ENCODE results near the gene TCF20. TPM values are rescaled to one million over a fixed set of nuclear protein-coding genes. Genes with fewer than 3 reads are reported as not detected.
A peak's percentile ranks its signal among the peaks of the same experiment; 100 is the strongest.

Gene TCF20
- total and polyA plus RNA-seq, 9 donors, result 6.7 to 15.6 (median 10.4) TPM

DNA sequence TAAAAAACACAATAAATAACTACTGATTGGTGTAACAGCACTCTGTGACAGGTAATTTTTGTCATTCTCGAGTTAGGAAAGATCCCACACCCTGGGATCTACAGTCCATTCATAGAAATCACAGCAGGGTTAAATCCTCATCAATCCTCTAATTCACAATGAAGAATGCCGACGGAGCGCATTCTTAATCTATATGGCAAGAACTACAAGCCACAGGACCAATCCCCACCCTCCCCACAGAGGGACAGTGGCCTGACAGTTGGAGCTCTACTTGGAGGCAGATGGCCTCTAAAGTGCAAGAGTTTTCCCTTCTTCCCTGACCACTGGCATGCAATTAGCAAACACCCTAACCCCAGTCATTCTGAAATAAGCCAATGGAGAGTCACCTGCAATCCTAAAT lies 34.2 kb downstream of the TCF20 start:
- WGBS (ENCODE audit: insufficient coverage), result 100% methylated on average over 4 of the region's 4 CpGs
- Histone ChIP-seq H3K27ac (ENCODE audit: low read length) (no peak overlapping the region), H3K4me3 (ENCODE audit: low read length) (no peak overlapping the region), H3K36me3 (ENCODE audit: control insufficient read depth, insufficient read depth, low read length) (no peaks in the 10 kb centered on the region), H3K9me3 (replicated peaks; ENCODE audit: control insufficient read depth, low read depth, low read length) (peaks cover 14% of the 10 kb centered on the region), H3K27me3 (ENCODE audit: control insufficient read depth, insufficient read depth, low read length) (no peaks in the 10 kb centered on the region), H3K4me1 (ENCODE audit: control insufficient read depth, insufficient read depth, low read length) (no peaks in the 10 kb centered on the region)
- DNase-seq, result no peak

DNA sequence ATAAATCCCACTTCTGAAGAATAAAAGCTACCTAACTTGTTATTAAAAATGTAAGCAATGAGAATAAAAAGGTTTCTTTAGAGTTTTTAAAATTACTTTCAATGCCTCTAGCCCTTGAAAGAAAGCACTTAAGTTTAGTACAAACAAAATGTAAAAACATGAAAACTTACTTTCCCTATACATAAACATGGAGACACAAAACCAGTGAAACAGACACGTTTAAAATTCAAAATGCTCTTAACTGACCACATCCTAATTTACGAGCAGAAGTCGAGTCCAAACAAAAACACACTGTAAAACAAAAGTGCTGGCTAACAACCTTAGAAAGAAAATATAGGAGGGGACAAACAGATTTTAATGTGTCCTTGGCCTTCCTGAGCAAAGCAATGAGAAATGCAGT lies 36.6 kb downstream of the TCF20 start:
- H3K27me3 ChIP-seq (ENCODE audit: control insufficient read depth, insufficient read depth, low read length), result no peaks in the 10 kb centered on the region
- no peaks in the 10 kb centered on the region for H3K36me3 ChIP-seq (ENCODE audit: control insufficient read depth, insufficient read depth, low read length)
- no peak overlapping the region for H3K27ac ChIP-seq (ENCODE audit: low read length)
- no CpG with 5 or more reads among the region's 3 CpGs for WGBS (ENCODE audit: insufficient coverage)
- no peak for DNase-seq
- H3K4me3 ChIP-seq (ENCODE audit: low read length), result no peak overlapping the region
- peaks cover 14% of the 10 kb centered on the region for H3K9me3 ChIP-seq (replicated peaks; ENCODE audit: control insufficient read depth, low read depth, low read length)
- H3K4me1 ChIP-seq (ENCODE audit: control insufficient read depth, insufficient read depth, low read length), result peaks cover 1% of the 10 kb centered on the region

DNA sequence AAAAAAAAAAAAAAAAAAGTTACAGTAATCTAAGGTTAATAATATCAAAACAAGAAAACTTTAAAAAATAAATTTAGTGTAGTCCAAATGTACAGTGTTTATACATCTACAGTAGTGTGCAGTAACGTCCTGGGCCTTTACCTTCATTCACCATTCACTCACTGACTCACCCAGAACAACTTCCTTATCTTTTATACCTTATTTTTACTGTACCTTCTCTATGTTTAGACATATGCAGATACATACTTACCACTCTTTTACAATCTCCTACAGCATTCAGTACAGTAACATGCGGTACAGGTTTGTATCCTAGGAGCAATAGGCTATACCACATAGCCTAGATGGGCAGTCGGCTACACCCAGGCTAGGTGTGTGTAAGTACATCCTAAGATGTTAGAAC lies 38.5 kb downstream of the TCF20 start:
- Histone ChIP-seq H3K36me3 (ENCODE audit: control insufficient read depth, insufficient read depth, low read length) (no peaks in the 10 kb centered on the region), H3K9me3 (replicated peaks; ENCODE audit: control insufficient read depth, low read depth, low read length) (no peaks in the 10 kb centered on the region), H3K4me3 (ENCODE audit: low read length) (no peak overlapping the region), H3K4me1 (ENCODE audit: control insufficient read depth, insufficient read depth, low read length) (peaks cover 5% of the 10 kb centered on the region), H3K27ac (ENCODE audit: low read length) (no peak overlapping the region), H3K27me3 (ENCODE audit: control insufficient read depth, insufficient read depth, low read length) (no peaks in the 10 kb centered on the region)
- 67% methylated on average over 1 of the region's 3 CpGs for WGBS (ENCODE audit: insufficient coverage)
- no peak for DNase-seq

GRCh38 chr22:42229455-42230149 lies 40.9 kb downstream of the TCF20 start:
- peaks cover 5% of the 10 kb centered on the region for H3K4me1 ChIP-seq (ENCODE audit: control insufficient read depth, insufficient read depth, low read length)
- no peaks in the 10 kb centered on the region for H3K27me3 ChIP-seq (ENCODE audit: control insufficient read depth, insufficient read depth, low read length)
- WGBS (ENCODE audit: insufficient coverage), result 20% methylated on average over 3 of the region's 6 CpGs
- no peak overlapping the region for H3K4me3 ChIP-seq (ENCODE audit: low read length)
- H3K36me3 ChIP-seq (ENCODE audit: control insufficient read depth, insufficient read depth, low read length), result no peaks in the 10 kb centered on the region
- peak overlapping the region; percentile 23 for H3K27ac ChIP-seq (ENCODE audit: low read length)
- peak; percentile 91 for DNase-seq
- no peaks in the 10 kb centered on the region for H3K9me3 ChIP-seq (replicated peaks; ENCODE audit: control insufficient read depth, low read depth, low read length)

GRCh38 chr22:42228483-42228882 lies 42.0 kb downstream of the TCF20 start:
- Histone ChIP-seq H3K27ac (ENCODE audit: low read length) (peak overlapping the region; percentile 60), H3K27me3 (ENCODE audit: control insufficient read depth, insufficient read depth, low read length) (no peaks in the 10 kb centered on the region), H3K36me3 (ENCODE audit: control insufficient read depth, insufficient read depth, low read length) (no peaks in the 10 kb centered on the region), H3K9me3 (replicated peaks; ENCODE audit: control insufficient read depth, low read depth, low read length) (no peaks in the 10 kb centered on the region), H3K4me1 (ENCODE audit: control insufficient read depth, insufficient read depth, low read length) (peaks cover 5% of the 10 kb centered on the region), H3K4me3 (ENCODE audit: low read length) (no peak overlapping the region)
- WGBS (ENCODE audit: insufficient coverage), result 48% methylated on average over 3 of the region's 4 CpGs
- peak; percentile 82 for DNase-seq

DNA sequence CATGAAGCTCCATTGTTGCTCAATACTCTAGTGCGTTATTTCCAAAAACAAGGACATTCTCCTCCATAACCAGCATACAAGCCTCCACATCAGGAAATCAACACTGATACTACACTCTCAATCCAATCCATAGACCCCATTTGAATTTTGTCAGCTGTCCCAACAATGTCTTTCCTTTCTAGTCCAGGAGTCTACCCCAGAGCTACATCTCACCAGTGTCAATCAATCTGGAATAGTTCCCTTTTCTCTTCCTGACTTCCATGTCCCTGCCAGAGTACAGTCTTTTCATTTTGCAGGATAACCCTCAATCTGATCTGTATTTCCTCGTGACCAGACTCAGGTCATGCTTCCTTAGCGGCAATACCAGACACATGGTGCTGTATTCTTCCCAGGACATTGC lies 43.0 kb downstream of the TCF20 start:
- no peaks in the 10 kb centered on the region for H3K27me3 ChIP-seq (ENCODE audit: control insufficient read depth, insufficient read depth, low read length)
- no peaks in the 10 kb centered on the region for H3K9me3 ChIP-seq (replicated peaks; ENCODE audit: control insufficient read depth, low read depth, low read length)
- WGBS (ENCODE audit: insufficient coverage), result 81% methylated on average over 1 of the region's 3 CpGs

DNA sequence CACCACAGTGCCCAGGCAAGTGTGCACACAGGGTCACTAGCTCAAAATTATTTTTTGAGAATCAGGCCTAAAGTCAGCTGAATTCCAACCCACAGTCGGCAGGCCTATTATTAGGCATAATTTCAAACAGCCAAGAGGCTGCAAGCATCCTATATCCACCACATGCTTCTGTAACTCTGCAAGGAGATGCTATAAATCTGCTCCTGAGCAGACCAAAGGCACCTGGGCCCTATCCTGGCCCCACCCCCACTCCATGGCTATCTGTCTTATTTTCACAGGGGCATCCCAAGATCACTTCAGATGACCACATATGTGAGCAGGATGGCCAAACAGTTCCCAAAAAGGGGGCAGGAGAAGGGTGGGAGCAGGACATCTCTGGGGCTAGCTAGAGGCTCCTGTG lies 44.6 kb downstream of the TCF20 start:
- no peaks in the 10 kb centered on the region for H3K36me3 ChIP-seq (ENCODE audit: control insufficient read depth, insufficient read depth, low read length)
- no peaks in the 10 kb centered on the region for H3K9me3 ChIP-seq (replicated peaks; ENCODE audit: control insufficient read depth, low read depth, low read length)
- H3K4me1 ChIP-seq (ENCODE audit: control insufficient read depth, insufficient read depth, low read length), result peaks cover 5% of the 10 kb centered on the region
- WGBS (ENCODE audit: insufficient coverage), result 20% methylated on average over 1 of the region's 1 CpG
- no peak for DNase-seq
- H3K4me3 ChIP-seq (ENCODE audit: low read length), result no peak overlapping the region
- H3K27ac ChIP-seq (ENCODE audit: low read length), result no peak overlapping the region
- no peaks in the 10 kb centered on the region for H3K27me3 ChIP-seq (ENCODE audit: control insufficient read depth, insufficient read depth, low read length)

More for the DNA sequence above, 43.0 kb downstream of the TCF20 start:
- DNase-seq, result no peak
- no peak overlapping the region for H3K4me3 ChIP-seq (ENCODE audit: low read length)
- no peak overlapping the region for H3K27ac ChIP-seq (ENCODE audit: low read length)
- H3K36me3 ChIP-seq (ENCODE audit: control insufficient read depth, insufficient read depth, low read length), result no peaks in the 10 kb centered on the region
- peaks cover 5% of the 10 kb centered on the region for H3K4me1 ChIP-seq (ENCODE audit: control insufficient read depth, insufficient read depth, low read length)

DNA sequence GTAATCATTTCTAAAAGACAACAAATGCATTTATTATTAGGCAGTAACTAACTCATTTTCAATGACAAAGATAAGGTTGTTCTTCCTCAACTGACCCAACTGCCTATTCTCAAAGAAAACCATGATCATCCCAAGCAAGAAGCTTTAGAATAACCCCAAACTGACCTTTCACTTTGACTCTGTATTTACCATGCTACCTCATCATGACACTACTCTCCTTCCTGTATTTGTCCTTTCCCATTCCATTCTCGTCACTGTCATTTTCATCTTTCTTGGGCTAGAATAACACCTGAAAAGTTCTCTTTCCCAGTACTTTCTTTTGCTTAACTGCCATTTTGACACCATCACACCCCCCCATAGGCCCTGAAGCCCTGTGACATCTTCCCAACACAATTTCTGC lies 48.3 kb downstream of the TCF20 start:
- Histone ChIP-seq H3K4me3 (ENCODE audit: low read length) (no peak overlapping the region), H3K9me3 (replicated peaks; ENCODE audit: control insufficient read depth, low read depth, low read length) (no peaks in the 10 kb centered on the region), H3K27me3 (ENCODE audit: control insufficient read depth, insufficient read depth, low read length) (no peaks in the 10 kb centered on the region), H3K27ac (ENCODE audit: low read length) (no peak overlapping the region), H3K4me1 (ENCODE audit: control insufficient read depth, insufficient read depth, low read length) (no peaks in the 10 kb centered on the region), H3K36me3 (ENCODE audit: control insufficient read depth, insufficient read depth, low read length) (no peaks in the 10 kb centered on the region)
- no peak for DNase-seq
- 100% methylated on average over 1 of the region's 1 CpG for WGBS (ENCODE audit: insufficient coverage)

Other genes with a start within 250 kb of the TCF20 start
- gene NAGA, start 199.8 kb downstream of the TCF20 start, total RNA-seq, result 21.8 TPM
- 10 to 100 TPM; 15.1 to 28.7 (median 22.4) TPM for gene NAGA, start 199.8 kb downstream of the TCF20 start, polyA plus RNA-seq (ENCODE audit: insufficient read depth in 1 of 8, insufficient read length in 8 of 8, low replicate concordance in 1 of 8)
- gene PHETA2, start 196.4 kb downstream of the TCF20 start, total RNA-seq, result 25.4 TPM
- gene PHETA2, start 196.4 kb downstream of the TCF20 start, polyA plus RNA-seq (ENCODE audit: insufficient read depth in 1 of 8, insufficient read length in 8 of 8, low replicate concordance in 1 of 8), result 10 to 100 TPM; 18.0 to 32.1 (median 23.8) TPM
- gene SMDT1, start 191.0 kb downstream of the TCF20 start, total RNA-seq, result 19.6 TPM
- 100 to 1,000 TPM in 5 of 8 donors, 10 to 100 TPM in 3; 57.4 to 171 (median 114) TPM for gene SMDT1, start 191.0 kb downstream of the TCF20 start, polyA plus RNA-seq (ENCODE audit: insufficient read depth in 1 of 8, insufficient read length in 8 of 8, low replicate concordance in 1 of 8)
- gene NDUFA6, start 179.9 kb downstream of the TCF20 start, total RNA-seq, result 114 TPM
- 100 to 1,000 TPM in 2 of 8 donors, 10 to 100 TPM in 6; 78.1 to 143 (median 90.1) TPM for gene NDUFA6, start 179.9 kb downstream of the TCF20 start, polyA plus RNA-seq (ENCODE audit: insufficient read depth in 1 of 8, insufficient read length in 8 of 8, low replicate concordance in 1 of 8)
- 0.31 TPM for gene CYP2D6, start 139.8 kb downstream of the TCF20 start, total RNA-seq
- gene CYP2D6, start 139.8 kb downstream of the TCF20 start, polyA plus RNA-seq (ENCODE audit: insufficient read depth in 1 of 8, insufficient read length in 8 of 8, low replicate concordance in 1 of 8), result 1 to 10 TPM in 6 of 8 donors, under 1 TPM in 2; 0.64 to 3.4 (median 1.6) TPM
- 0.62 TPM for gene NFAM1, start 161.8 kb upstream of the TCF20 start, total RNA-seq
- 1 to 10 TPM in 4 of 8 donors, under 1 TPM in 4; 0.70 to 1.2 (median 1.0) TPM for gene NFAM1, start 161.8 kb upstream of the TCF20 start, polyA plus RNA-seq (ENCODE audit: insufficient read depth in 1 of 8, insufficient read length in 8 of 8, low replicate concordance in 1 of 8)
- 33.8 TPM for gene RRP7A, start 249.1 kb upstream of the TCF20 start, total RNA-seq
- gene RRP7A, start 249.1 kb upstream of the TCF20 start, polyA plus RNA-seq (ENCODE audit: insufficient read depth in 1 of 8, insufficient read length in 8 of 8, low replicate concordance in 1 of 8), result 10 to 100 TPM; 17.9 to 24.7 (median 20.5) TPM

Data from muscle of leg (tissue), 11 donors.